Left hindlimb (tissue), 1 donor: ENCODE results near the gene AGK.

ENCODE experiments used
- DNase-seq: peaks from one replicate; pipeline ENCODE4 v3.0.0-alpha.2; 2018

AGK gene

DNA sequence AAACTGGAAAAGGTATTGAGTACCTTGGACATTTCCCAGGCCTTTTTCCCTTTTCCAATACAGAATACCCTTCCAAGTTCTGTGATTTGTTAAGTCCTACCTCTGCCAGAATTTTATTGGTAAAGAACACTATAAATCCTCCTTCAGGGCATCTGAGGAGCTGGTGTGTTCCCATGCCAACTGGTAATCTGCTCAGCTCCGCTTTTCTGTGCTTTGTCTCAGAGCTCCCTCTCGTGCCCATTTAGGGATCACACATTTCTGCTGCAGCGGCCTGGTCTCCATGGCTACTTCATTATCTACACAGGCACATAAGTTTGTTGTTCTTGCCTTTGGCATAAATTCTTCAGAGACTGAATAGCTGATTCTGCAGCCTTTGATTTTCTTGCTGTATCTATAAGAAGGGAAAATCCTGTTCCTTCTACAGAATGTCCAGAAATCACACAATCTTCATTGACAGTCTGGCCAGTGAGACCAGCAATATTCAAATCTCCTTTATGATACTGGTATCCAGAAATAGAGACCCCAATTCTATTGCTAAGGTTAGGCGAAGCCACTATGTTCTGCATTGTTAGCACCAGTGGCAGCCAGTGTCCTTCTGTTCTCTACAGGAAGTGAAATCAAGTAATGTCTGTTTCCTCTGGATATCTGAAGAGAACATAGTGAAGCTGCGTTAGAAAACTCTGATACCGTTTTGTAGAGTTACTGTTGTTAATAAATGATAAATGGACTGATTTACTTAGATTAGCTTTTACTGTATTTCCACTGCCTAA, 98.8 kb downstream of the AGK start:
- peak; percentile 77 for DNase-seq

DNA sequence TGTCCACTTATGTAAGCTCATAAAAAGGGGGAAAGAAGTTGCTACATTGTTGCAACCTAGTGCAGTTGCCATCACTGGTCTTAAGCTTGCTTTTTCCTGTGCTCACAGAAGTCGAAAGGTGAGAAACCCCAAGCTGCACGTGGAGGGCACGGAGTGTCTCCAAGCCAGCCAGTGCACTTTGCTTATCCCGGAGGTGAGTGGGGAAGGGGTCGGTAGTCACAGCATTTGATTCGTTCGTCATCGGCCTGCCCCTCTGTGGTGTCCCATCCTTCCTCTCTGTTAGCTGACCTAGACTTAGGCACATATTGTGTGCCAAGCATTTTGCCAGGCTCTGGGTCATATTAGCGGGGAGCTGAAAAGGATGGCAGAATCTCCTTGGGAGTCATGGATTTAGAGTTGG, 100.2 kb downstream of the AGK start:
- no peak for DNase-seq

DNA sequence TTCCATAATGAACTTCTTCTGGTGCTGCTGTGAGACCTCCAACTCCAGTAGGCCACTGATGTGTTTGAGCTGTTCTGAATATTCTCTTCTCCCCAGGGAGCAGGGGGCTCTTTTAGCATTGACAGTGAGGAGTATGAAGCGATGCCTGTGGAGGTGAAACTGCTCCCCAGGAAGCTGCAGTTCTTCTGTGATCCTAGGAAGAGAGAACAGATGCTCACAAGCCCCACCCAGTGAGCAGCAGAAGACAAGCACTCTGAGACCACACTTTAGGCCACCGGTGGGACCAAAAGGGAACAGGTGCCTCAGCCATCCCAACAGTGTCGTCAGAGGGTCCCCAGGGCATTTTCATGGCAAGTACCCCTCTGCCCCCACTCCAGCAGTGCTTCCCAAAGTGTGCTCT, 101.5 kb downstream of the AGK start:
- no peak for DNase-seq

DNA sequence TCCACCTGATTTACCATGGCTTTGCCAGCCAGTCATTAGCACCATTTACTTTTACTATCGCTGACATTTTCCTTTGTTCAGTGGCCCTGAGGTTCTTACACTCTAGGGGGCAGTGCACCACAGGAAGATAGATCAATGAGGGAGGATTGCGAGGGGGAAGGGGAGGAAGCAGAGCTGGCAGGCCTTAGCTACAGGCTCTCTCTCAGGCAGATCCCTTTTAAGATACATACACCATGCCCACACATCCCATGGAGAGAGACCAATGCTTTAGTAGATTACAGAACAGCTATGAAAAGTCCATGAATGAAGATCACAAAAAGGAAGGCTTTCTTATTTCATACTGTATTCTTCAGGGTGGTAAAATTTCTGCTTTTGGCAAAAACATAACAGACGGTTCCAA, 103.3 kb downstream of the AGK start:
- peak; percentile 52 for DNase-seq

DNA sequence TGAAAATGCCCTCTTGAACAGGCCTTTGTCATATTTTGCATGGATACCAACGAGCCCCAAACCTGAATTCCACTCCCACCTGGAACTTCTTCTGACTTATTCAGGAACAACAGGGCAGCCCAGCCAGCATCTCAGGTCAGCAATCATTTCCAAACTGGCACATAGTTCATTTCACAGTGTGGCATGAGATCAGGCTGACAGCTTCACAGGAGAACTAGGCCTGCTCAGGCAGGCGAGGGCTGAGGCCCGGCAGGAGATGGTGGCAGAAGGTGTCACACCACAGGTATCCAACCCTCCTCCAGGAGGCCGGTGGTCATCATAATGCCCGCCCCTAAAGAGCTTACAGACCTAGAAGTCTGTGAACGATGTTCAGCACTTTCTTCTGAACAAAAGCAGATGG, 108.3 kb downstream of the AGK start:
- DNase-seq, result no peak

DNA sequence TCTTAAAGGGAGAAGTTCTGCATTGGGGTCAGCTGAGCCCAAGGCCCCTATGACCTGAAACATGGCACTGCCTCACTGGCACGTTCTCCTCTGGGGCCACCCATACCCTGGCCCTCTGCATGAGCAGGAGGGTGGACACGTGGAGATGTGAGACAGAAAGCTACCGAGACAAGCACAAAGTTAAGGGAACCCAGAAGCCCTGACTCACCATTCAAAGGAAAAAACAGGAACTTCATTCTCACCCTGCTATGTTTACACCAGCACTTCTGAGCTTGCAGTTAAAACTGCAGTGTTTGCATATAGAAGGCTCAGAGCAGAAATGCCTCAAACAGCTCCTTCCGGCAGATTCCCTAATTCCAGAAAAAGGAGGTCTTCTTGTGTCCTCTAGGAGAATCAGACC, 109.0 kb downstream of the AGK start:
- no peak for DNase-seq

DNA sequence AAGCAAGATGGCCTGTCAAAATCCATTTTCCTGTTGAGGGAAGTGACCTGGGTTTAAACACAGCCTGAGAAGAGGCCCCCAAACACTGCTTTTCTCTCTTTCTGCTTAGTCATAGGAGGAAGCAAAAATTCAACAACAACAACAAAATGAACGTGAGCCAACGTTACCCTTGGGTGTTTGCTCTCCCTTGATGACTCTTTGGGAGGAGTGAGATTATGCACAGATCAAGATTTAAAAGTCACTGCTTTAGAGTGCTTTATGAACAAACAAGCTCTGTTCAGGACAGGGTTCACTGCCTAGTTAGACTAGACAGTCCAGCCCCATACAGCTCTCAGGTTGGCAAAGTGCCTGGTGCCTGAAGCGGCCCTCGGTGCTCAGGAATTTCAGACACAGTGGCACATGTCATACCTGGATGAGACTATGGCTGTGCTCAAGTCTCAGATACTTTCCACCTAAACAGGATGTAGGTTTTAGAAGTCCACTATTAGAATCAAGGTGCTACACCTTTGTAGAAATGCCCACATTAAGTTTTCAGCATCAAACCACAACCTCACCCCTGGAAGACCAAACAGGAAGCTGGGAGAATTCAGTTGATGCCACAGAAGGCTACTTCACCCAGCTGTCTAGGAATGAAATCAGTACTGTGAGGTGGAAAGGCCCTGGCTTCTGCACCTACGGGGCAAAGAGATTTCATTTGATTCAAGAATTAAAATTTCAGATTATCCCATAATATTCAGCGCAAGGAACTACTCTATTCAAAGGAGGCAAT, 112.1 kb downstream of the AGK start:
- DNase-seq, result no peak

DNA sequence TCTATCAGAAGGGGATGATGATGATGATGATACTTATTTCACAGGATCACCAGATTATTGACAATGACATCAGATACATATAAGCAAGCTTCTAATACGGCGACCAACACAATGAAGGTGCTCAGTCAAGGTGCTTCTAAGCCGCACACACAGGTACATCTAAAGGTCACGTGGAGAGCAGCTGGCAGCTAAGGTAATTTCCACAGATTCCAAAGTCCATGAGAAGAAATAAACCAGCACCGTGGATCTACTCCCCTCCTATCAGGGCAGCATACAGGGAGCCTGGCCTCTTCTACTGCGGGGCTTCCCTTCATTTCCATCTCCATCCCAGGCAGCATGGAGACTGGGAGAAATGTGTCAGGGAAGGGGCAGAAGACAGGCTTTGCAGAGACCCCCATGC, 113.2 kb downstream of the AGK start:
- no peak for DNase-seq

DNA sequence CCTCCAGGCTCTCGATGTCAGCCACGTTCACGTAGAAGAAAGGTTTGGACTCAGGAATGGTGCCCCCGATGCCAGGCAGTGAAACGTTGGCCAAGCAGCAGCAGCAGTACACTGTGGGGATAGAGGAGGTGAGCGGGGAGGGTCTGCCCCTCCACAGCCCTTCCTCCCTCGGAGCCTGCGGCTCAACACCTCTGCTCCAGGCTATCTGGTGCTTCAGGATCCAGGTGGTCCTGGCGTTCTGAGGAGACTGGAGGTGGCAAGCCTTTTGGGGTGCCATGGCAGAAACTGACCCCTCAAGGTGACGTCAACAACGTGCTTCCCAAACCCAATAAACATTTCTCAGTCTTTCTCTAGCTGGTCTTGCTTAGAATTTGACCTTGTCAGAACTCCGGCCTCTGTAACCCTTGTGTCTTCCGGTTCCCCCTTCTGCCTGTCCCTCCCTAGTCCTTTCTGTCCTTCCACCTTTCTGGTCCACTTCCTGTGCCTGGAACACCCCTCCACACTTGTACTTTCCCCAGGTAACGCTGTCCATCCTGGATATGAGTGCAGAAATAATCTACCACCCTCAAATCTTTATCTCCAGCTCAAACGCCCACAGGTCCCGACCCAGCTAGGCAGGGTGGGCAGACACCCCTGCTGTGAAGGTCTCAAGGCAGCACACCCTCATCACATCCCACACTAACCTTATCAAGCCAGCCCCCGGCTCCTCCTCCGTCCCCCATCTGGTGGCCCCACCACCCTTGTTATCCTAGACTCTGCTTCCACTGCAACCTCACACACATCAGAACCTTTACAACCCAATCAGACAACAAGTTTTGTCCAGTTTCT, 114.2 kb downstream of the AGK start:
- DNase-seq, result no peak

DNA sequence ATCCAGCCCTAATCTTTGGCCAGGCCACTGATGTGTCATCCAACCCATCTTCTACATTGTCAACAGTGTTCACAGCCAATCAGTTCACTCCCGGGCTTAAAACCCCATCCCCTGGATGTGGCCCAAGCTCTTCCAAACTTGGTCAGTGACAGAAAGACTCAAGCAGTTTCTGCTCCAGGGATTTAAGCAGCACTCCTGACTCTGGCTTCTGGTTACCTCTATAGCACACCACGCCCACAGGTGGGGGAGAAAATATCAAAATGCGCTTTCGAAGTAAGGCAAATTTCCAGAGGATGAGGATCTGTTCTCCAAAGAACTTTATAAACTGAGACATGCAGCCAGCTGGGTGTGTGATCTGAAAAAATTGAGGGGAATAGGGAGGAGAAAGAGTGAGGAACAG, 114.9 kb downstream of the AGK start:
- DNase-seq, result no peak

DNA sequence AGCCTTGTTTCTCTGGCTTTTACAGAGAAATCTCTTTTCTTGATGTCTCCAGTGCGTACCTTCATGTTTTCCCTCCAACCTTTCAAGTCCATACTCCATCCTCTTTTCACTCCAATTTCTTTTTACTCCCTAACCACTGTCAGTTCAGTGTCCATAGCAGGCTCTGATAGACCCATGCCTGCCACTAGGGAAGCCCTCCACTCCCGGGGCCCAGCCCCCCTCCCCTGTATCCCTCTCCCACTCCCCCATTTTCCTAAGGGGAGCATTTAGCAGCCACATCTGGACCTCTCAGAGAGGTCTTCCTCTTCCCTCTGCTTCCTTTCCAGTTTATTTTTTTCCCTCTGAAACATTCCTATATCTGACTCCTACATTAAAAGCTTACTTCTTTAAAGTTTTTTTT, 117.6 kb downstream of the AGK start:
- DNase-seq, result no peak

DNA sequence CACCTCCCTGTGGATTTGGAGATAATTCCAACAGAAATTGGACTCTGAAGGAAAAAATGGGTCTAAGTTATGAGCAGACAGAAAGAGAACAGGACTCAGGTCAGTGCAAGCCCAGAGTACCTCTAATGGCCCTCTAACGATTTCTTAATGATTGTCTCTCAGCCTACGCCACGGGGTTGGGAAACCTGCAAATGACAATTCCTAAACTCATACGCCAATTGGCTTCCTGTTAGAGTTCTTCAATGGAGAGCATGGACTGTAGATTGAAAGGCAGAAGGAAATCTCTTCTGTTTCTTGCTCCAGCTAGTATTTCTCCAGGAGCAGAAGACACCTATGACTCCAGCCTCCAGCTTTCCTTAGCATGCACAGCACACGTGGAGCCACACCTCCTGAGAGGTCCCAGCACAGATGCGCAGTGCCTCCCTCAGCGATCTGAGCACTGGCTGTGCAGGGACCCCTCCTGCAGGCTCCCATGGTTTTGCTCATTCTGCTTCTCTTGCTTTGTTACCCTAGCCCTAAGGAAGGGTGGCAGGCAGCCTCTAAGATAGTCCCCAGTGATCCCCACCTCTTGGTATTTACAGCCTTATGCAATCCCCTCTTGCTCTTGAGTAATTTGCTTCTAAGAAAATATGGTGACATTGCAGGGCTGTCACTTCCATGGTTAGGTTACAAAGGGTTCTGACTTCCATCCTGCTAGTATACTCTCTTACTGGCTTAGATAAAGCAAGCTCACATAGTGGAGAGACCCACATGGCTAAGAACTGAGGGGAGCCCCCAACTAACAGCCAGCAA, 120.7 kb downstream of the AGK start:
- no peak for DNase-seq

DNA sequence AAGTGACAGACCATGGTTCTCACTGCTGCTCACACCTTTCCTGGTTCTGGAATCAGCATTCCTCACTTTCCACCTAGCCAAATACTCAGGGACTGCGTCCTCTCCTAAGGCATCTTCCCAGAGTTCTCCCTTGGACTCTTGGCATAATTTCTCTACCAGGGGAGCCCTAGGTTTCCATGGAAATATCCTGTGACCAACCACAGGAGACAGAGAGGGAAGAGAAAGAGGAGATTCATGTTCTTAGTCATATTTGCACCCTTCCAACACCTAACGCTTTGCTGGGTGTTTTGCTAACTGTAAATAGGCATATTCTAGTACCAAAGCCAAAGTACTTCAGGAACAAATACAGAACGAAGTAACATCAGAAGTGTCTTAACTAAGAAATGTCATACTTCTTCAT, 122.1 kb downstream of the AGK start:
- no peak for DNase-seq

DNA sequence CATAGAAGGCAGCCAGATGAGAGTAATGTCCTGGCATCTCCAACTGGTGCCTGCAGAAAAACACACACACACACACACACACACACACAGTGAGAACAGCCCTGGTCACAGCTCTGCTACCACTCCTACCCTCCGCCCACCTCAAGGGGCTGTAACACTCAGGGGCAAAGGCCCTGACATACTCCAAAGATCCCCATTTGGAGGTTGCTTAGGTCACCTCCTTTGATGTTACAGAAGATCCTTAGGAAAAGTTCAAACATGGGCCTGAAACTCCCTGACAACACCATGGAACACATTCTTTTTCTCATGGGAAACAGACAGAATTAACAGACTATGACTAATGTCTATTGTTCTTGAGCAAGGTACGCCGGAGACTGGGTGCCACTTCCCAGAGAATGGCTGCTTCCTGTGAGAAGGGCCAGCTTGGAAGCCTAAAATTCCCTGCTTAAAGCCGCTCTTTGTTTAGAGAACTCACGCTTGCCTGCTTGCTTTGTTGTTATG, 123.0 kb downstream of the AGK start:
- no peak for DNase-seq

DNA sequence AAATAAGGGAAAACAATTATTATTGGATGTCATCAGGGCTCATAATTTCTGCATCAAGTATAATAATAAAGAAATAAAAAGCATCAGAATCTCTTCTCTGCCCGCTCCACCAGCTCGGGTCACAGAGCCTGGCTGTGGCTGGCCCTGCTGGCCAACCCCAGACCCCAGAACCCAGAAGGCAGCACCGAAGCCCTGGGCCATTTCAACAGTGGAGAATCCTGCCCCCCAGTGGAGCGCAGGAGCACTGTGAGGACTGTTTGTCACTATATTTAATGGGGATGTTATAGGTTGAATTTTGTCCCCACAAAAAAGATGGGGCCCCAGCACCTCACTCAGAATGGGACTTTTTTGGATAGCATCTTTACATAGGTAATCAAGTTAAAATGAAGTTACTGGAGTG, 123.5 kb downstream of the AGK start:
- no peak for DNase-seq

DNA sequence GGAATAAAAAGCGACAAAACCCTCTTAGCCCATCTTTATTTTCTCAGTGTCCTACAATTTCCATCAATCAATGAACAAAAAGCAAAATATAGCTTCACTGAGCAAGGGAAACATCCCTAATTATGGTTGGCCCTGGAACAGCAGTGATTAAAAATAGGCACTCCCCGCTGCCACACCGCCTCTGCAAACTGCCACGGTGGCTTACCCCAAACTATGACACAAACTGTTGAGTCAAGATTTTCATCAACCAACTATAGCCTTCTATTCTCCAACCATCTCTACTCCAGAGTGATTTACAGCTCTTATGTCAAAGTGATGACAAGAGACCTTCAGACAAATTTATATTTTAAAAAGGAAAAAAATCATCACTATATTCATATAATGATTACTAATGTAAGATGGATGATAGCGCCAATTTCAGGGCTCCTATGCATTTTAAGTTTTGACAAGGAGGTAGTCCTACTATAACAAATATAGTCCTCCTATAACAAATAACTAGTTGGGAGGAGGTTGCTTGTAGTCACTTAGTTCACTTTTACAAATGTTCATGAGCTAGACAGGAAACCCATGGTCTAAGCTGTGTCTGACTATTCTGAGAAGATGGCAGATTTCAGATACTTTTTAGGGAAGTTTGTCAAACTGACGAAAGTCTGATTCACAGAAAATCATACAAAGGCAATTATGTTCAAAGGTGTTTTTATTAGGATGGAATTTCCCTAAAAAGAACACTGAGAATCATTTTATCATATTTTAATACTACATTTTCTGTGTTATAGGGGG, 124.4 kb downstream of the AGK start:
- no peak for DNase-seq

DNA sequence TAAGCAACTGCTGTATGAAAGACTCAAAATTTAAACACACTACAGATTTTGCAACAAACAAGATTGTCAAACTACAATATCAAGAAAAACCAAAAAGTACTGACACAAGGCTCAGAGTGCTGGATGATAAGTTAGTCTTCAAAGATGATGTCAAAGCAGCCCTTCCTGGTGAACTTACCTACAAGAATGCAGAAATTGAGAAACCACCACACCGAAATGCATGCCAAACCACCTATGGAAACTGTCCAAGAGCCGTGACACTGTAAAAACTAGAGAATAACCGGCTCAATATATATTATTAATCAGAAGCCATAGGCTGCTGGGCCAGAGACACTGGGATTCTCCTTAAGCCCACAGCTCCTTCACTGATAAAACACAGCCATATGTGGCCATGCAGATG, 125.4 kb downstream of the AGK start:
- DNase-seq, result no peak

DNA sequence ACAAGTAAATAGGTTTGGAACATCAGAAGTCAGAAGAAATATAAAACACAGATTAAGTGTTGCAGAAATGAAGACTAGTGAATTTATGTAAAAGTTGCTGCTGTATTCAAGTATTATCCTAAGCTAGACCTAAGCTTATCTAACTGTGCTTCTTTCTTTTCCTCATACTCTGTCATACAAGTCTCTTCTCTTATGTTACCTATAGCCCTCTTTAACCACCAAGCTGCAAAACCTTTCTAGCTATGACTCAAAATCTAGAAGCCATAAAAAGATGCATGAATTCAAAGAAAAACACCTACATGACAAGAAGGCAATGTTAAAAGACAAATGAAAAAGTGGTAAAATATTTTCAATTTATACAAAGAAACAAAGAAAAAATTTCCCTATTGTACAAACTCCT, 127.8 kb downstream of the AGK start:
- DNase-seq, result no peak

DNA sequence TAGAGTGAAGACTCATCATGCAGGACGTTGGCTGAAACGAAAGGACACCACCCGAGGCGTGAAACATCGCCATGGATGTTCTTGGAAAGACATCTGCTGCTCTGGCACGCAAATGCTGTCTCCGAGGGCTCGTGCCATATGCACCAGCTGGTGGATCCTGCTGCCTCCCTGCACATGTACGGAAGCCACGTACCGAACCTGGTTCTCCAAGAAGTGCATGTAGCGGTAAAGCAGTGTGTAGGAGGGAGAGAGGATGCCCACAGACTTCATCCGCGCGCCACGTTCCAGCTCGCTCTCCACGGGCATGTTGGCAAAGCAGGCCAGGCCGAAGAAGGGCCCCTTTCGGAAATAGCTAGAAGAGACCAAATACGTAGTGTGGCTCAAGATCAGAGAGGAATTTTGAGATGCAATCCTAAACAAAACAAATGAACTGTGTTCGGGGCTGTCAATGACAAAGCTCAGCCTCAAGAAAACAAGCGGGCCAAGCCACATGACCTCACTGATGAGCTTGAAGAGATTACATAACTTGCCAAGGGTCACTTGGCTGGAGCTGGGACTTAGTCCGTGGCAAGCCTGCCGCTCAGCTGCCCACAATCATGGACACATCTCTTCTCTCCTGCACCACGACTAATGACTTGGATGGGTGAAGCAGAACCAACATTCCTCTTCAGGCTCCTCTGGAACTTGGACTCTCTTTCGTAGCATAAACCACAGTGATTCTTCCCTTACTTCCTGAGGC, 134.2 kb downstream of the AGK start:
- DNase-seq, result no peak

DNA sequence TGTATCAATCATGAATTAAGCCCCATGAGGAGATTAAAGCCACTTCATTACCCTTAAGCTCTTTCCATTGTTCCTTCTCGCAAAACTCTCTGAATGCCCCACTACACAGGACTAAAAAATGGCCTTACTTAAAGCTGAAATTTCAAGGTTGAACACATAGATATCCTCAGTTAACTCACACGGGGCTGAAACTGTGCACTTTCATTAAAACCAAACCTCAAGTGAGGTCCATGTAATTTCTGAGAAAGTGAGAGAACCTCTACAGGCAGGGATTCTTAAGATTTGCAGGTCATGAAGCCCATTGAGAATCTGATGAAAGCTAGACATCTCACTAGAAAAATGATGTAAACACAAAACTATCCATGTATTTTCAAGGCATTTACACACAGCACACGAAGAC, 134.9 kb downstream of the AGK start:
- DNase-seq, result no peak

DNA sequence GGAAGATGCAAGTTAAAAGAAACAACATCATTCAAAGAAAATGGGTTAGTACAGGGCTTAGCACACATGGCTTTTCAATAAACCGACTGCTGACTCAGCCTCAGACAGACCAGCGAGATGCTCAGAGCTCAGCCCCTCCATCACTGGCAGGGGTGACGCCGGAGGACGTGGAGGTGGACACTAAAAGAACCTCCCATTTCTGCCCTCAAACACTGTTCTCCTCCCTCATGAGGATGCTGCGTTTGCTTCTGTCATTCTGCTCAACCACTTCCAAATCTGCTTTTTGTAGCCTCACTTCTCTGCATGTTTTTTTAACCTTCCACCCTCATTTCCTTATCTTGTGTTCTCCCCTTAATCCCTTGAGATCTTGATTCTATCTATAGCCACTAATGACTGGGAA, 135.5 kb downstream of the AGK start:
- DNase-seq, result no peak
